Thyroid gland (tissue), 4 donors: ENCODE data around the gene TNS3.

ENCODE experiments used
- CTCF ChIP-seq, 6 experiments: fragments of 200-600 bp in 3 of 6; fragments of 450-650 bp in 3 of 6; sonication (generic) in 3 of 6; IDR thresholded peaks; one replicate each; pipeline ENCODE4 v1.5.1; 2016 to 2019; ENCODE audit warnings: antibody characterized with exemption in 6 of 6, mild to moderate bottlenecking in 2 of 6, inconsistent platforms in 1 of 6, moderate library complexity in 1 of 6
- POLR2A ChIP-seq, 2 donors: fragments of 450-650 bp; IDR thresholded peaks; one replicate each; pipeline ENCODE4 v1.6.1; 2017; ENCODE audit warnings: antibody characterized with exemption in 2 of 2, mild to moderate bottlenecking in 2 of 2, moderate library complexity in 1 of 2

DNA sequence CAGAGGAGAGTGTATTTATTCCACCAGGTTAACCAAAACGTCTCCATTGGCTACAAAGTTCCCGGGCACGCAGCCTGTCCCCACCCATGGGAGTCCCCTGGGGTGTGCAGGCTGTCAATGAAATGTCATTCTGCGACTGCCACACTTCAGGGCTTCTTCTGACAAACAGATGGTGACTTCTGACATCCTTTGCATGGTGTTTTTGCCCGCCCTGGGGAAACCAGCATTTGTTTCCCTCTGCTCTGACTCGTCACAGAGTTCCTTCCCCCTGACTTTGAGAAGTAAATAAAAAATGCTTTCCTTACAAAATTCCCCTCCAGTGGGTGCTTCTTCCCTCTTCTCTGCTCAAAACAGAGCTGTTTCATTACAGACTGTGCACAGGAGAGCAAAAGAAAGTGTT is 38.2 kb downstream of the TNS3 start:
- TF ChIP-seq POLR2A (IDR thresholded peaks at IDR 0.05) (no peak), CTCF (IDR thresholded peaks at IDR 0.05) (no peak)
